Measurements from ENCODE around the gene BMI1.

The BMI1 gene

DNA sequence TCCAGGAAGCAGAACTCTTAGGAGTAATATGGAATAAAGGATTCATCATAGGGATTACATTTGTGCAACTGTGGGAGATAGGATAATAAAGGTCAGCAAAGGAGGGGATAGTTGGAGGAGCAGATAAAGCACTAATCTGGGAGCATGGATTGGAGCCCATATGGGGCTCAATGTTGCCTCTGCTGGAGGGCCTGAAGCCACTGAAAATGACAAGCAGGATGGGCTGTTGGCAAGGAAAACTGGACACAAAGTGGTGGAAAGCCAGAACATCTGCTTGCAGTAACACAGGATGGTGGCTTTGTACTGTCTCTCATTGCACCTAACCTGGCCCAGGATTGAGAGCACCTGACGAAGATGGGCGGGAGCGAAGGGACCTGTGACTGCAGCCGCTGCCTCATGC is 19.7 kb upstream of the BMI1 start:
- ATAC-seq, result no peak
- TF ChIP-seq PPARA (CRISPR knock-in tag; IDR thresholded peaks at IDR 0.05; ENCODE audit: borderline replicate concordance) (no peak), BACH2 (CRISPR knock-in tag; IDR thresholded peaks at IDR 0.05; ENCODE audit: borderline replicate concordance) (no peak), RARB (CRISPR knock-in tag; IDR thresholded peaks at IDR 0.05) (no peak), ZNF8 (CRISPR knock-in tag; IDR thresholded peaks at IDR 0.05) (no peak), ZNF565 (CRISPR knock-in tag; conservative IDR thresholded peaks at IDR 0.05; ENCODE audit: low read depth) (no peak), GLIS3 (CRISPR knock-in tag; IDR thresholded peaks at IDR 0.05) (no peak), SNAI2 (CRISPR knock-in tag; IDR thresholded peaks at IDR 0.05) (no peak)
- TF ChIP-seq, protein P1, sequence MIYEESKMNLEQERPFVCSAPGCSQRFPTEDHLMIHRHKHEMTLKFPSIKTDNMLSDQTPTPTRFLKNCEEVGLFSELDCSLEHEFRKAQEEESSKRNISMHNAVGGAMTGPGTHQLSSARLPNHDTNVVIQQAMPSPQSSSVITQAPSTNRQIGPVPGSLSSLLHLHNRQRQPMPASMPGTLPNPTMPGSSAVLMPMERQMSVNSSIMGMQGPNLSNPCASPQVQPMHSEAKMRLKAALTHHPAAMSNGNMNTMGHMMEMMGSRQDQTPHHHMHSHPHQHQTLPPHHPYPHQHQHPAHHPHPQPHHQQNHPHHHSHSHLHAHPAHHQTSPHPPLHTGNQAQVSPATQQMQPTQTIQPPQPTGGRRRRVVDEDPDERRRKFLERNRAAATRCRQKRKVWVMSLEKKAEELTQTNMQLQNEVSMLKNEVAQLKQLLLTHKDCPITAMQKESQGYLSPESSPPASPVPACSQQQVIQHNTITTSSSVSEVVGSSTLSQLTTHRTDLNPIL (CRISPR knock-in tag; IDR thresholded peaks at IDR 0.05; ENCODE audit: low read depth), result no peak

DNA sequence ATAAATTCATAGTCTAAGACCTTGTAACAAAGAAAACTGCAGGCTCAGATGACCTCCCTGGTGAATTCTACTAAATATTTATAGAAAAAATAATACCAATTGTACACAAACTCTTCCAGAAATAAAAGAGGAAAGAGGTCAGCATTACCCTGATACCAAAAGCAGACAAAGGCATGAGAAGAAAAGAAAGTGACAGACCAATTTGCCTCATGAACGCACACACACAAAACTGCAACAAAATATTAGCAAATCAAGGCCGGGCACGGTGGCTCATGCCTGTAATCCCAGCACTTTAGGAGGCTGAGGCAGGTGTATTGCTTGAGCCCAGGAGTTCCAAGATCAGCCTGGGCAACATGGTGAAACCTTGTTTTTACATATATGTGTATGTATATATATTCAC is 17.4 kb upstream of the BMI1 start:
- TF ChIP-seq, protein P2, sequence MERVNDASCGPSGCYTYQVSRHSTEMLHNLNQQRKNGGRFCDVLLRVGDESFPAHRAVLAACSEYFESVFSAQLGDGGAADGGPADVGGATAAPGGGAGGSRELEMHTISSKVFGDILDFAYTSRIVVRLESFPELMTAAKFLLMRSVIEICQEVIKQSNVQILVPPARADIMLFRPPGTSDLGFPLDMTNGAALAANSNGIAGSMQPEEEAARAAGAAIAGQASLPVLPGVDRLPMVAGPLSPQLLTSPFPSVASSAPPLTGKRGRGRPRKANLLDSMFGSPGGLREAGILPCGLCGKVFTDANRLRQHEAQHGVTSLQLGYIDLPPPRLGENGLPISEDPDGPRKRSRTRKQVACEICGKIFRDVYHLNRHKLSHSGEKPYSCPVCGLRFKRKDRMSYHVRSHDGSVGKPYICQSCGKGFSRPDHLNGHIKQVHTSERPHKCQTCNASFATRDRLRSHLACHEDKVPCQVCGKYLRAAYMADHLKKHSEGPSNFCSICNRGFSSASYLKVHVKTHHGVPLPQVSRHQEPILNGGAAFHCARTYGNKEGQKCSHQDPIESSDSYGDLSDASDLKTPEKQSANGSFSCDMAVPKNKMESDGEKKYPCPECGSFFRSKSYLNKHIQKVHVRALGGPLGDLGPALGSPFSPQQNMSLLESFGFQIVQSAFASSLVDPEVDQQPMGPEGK (CRISPR knock-in tag; IDR thresholded peaks at IDR 0.05; ENCODE audit: borderline replicate concordance), result no peak
- TF ChIP-seq ZC3H10 (CRISPR knock-in tag; IDR thresholded peaks at IDR 0.05) (no peak), SNAI2 (CRISPR knock-in tag; IDR thresholded peaks at IDR 0.05) (no peak), ZFP3 (CRISPR knock-in tag; IDR thresholded peaks at IDR 0.05) (no peak), TOX (CRISPR knock-in tag; IDR thresholded peaks at IDR 0.05; ENCODE audit: borderline replicate concordance) (no peak), GLIS3 (CRISPR knock-in tag; IDR thresholded peaks at IDR 0.05) (no peak), ZFP30 (CRISPR knock-in tag; IDR thresholded peaks at IDR 0.05) (no peak), ZNF565 (CRISPR knock-in tag; conservative IDR thresholded peaks at IDR 0.05; ENCODE audit: low read depth) (no peak), BACH2 (CRISPR knock-in tag; IDR thresholded peaks at IDR 0.05; ENCODE audit: borderline replicate concordance) (no peak), ZNF70 (CRISPR knock-in tag; IDR thresholded peaks at IDR 0.05) (no peak), TCF4 (CRISPR knock-in tag; IDR thresholded peaks at IDR 0.05; ENCODE audit: borderline replicate concordance) (no peak), ARNTL (CRISPR knock-in tag; IDR thresholded peaks at IDR 0.05; ENCODE audit: borderline replicate concordance, low read depth) (no peak), OSR1 (CRISPR knock-in tag; IDR thresholded peaks at IDR 0.05) (no peak)
- TF ChIP-seq, protein P3, sequence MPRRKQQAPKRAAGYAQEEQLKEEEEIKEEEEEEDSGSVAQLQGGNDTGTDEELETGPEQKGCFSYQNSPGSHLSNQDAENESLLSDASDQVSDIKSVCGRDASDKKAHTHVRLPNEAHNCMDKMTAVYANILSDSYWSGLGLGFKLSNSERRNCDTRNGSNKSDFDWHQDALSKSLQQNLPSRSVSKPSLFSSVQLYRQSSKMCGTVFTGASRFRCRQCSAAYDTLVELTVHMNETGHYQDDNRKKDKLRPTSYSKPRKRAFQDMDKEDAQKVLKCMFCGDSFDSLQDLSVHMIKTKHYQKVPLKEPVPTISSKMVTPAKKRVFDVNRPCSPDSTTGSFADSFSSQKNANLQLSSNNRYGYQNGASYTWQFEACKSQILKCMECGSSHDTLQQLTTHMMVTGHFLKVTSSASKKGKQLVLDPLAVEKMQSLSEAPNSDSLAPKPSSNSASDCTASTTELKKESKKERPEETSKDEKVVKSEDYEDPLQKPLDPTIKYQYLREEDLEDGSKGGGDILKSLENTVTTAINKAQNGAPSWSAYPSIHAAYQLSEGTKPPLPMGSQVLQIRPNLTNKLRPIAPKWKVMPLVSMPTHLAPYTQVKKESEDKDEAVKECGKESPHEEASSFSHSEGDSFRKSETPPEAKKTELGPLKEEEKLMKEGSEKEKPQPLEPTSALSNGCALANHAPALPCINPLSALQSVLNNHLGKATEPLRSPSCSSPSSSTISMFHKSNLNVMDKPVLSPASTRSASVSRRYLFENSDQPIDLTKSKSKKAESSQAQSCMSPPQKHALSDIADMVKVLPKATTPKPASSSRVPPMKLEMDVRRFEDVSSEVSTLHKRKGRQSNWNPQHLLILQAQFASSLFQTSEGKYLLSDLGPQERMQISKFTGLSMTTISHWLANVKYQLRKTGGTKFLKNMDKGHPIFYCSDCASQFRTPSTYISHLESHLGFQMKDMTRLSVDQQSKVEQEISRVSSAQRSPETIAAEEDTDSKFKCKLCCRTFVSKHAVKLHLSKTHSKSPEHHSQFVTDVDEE (CRISPR knock-in tag; IDR thresholded peaks at IDR 0.05), result no peak
- TF ChIP-seq, protein P4, sequence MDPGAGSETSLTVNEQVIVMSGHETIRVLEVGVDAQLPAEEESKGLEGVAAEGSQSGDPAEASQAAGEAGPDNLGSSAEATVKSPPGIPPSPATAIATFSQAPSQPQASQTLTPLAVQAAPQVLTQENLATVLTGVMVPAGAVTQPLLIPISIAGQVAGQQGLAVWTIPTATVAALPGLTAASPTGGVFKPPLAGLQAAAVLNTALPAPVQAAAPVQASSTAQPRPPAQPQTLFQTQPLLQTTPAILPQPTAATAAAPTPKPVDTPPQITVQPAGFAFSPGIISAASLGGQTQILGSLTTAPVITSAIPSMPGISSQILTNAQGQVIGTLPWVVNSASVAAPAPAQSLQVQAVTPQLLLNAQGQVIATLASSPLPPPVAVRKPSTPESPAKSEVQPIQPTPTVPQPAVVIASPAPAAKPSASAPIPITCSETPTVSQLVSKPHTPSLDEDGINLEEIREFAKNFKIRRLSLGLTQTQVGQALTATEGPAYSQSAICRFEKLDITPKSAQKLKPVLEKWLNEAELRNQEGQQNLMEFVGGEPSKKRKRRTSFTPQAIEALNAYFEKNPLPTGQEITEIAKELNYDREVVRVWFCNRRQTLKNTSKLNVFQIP (CRISPR knock-in tag; IDR thresholded peaks at IDR 0.05; ENCODE audit: borderline replicate concordance, low read depth), result no peak
- TF ChIP-seq, protein P1 (CRISPR knock-in tag; IDR thresholded peaks at IDR 0.05; ENCODE audit: low read depth), result no peak
- ATAC-seq, result no peak

- ATAC-seq, result no peak
- TF ChIP-seq, protein P3 (CRISPR knock-in tag; IDR thresholded peaks at IDR 0.05), result no peak
- no peak for TF ChIP-seq OSR1 (CRISPR knock-in tag; IDR thresholded peaks at IDR 0.05)
- no peak for TF ChIP-seq PPARA (CRISPR knock-in tag; IDR thresholded peaks at IDR 0.05; ENCODE audit: borderline replicate concordance)
- TF ChIP-seq ARNTL (CRISPR knock-in tag; IDR thresholded peaks at IDR 0.05; ENCODE audit: borderline replicate concordance, low read depth), result no peak
- TF ChIP-seq ISL1 (CRISPR knock-in tag; IDR thresholded peaks at IDR 0.05), result no peak
- TF ChIP-seq TOX (CRISPR knock-in tag; IDR thresholded peaks at IDR 0.05; ENCODE audit: borderline replicate concordance), result no peak
- no peak for TF ChIP-seq ZFP30 (CRISPR knock-in tag; IDR thresholded peaks at IDR 0.05)
- no peak for TF ChIP-seq ZNF8 (CRISPR knock-in tag; IDR thresholded peaks at IDR 0.05)
- TF ChIP-seq, protein P4 (CRISPR knock-in tag; IDR thresholded peaks at IDR 0.05; ENCODE audit: borderline replicate concordance, low read depth), result no peak
- no peak for TF ChIP-seq CSDC2 (CRISPR knock-in tag; IDR thresholded peaks at IDR 0.05)
- no peak for TF ChIP-seq BACH2 (CRISPR knock-in tag; IDR thresholded peaks at IDR 0.05; ENCODE audit: borderline replicate concordance)
- TF ChIP-seq, protein P5, sequence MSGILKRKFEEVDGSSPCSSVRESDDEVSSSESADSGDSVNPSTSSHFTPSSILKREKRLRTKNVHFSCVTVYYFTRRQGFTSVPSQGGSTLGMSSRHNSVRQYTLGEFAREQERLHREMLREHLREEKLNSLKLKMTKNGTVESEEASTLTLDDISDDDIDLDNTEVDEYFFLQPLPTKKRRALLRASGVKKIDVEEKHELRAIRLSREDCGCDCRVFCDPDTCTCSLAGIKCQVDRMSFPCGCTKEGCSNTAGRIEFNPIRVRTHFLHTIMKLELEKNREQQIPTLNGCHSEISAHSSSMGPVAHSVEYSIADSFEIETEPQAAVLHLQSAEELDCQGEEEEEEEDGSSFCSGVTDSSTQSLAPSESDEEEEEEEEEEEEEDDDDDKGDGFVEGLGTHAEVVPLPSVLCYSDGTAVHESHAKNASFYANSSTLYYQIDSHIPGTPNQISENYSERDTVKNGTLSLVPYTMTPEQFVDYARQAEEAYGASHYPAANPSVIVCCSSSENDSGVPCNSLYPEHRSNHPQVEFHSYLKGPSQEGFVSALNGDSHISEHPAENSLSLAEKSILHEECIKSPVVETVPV (CRISPR knock-in tag; IDR thresholded peaks at IDR 0.05), result no peak
These were observed 15.2 kb upstream of the BMI1 start for GRCh38 chr10:22305721-22306120.
